ENCODE measurements around the gene P4HA2.

Gene P4HA2

GRCh38 chr5:132265336-132266030 lies 37.8 kb upstream of the P4HA2 start:
- in situ Hi-C loops (cut with MboI; ENCODE audit: low sequenced_read_pairs) = no loop called here

DNA sequence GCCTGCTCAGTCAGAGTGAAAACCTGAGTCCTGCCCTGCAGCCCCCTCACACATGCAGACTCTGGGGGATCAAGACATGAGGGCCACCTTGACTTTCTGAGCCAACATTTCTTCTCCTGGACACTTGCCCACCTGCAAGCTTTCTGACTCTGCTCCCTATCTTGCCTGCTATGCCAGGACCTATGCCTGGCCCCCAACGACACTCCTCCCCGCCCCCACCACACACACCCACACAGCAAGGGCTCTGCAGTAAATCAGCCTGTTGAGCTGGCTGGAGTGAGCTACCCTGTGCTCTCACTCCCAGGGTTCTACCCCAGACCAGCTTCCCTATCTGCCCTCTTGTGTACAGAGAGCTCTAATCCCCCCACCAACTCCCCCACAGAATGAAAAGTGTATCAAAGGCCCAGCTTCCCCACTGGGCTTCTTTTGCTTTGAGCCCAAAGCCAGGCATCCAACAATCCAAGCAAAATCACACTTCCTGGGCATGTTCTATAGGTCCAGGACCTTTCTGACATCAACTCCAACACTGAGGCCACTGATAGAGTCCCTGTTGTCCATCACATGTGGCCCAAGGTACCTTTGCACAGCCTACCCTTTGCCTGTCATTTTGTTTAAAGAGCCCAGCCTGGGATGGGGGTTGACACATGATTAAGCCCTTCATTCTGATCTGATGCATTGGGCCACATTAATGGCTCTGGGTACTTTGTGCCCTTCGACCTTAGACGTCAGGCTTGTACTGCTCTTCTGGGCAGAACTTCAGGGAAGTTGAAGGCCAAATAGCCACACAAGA lies 37.1 kb upstream of the P4HA2 start:
- in situ Hi-C loops (cut with MboI; ENCODE audit: low sequenced_read_pairs) = no loop called here

DNA sequence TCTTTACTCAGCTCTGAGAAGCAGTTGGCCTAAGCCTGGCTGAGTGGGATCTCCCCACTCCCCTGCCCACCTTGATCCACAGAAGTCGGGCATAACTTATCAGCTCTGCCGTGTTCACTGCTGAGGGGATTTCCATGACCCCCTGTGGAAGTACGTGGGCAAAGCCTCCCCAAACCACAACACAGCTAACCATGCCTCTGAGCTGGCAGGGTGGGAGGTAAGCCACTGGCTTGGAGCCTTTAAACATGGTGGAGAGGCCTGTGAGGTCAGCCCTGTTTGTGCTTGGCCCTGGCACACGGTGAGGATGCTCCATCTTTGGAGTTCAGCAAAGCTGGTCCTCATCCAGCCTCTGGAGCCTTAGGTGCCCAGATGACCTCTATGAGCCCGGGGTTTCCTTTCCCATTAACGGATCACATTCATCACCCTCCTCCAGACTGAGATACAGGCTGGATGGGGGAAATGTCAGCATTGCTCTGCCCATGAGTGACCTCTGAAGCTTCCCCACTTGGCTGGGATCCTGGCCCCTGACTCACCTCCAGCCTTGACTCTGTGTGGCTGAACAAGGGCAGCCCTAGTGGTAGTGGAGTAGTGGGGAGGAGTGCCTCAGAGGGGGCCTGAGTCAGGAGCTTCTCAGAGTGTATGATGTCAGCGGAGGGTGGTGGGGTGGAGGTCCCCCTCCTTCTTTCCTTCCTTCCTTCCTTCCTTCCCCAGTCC lies 36.1 kb upstream of the P4HA2 start:
- in situ Hi-C loops (cut with MboI; ENCODE audit: low sequenced_read_pairs) = no loop called here

DNA sequence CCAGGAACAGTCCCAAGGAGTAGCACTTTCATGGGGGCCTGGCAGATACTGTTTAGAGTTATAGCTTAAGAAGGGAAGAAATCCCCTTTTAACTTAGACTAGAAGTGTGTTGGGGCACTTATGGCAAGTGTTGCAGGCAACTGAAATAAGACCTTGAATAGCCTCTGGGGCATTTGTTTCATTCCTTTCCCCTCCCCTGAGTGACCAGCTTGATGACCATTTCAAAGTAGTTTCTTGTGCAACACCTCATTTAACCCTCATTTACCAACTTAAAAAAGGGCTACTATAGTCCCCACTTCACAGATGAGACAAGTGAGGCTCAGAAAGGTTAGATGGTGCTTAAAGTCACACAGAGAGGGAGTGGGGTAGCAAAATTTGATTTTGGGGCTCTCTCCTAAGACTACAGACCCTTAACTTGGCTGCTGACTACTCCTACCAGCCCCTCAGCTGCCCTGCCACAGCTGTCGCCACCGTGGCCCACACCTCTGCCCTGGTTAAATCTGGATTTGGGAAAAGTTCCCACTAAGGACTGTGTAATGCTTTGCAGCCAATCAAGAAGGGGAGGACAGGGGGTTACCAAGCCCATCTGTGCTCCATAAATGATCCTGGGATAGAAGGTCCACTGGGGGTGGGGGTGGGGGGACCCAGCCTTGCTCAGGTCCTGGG lies 35.4 kb upstream of the P4HA2 start:
- in situ Hi-C loops (cut with MboI; ENCODE audit: low sequenced_read_pairs) = no loop called here

DNA sequence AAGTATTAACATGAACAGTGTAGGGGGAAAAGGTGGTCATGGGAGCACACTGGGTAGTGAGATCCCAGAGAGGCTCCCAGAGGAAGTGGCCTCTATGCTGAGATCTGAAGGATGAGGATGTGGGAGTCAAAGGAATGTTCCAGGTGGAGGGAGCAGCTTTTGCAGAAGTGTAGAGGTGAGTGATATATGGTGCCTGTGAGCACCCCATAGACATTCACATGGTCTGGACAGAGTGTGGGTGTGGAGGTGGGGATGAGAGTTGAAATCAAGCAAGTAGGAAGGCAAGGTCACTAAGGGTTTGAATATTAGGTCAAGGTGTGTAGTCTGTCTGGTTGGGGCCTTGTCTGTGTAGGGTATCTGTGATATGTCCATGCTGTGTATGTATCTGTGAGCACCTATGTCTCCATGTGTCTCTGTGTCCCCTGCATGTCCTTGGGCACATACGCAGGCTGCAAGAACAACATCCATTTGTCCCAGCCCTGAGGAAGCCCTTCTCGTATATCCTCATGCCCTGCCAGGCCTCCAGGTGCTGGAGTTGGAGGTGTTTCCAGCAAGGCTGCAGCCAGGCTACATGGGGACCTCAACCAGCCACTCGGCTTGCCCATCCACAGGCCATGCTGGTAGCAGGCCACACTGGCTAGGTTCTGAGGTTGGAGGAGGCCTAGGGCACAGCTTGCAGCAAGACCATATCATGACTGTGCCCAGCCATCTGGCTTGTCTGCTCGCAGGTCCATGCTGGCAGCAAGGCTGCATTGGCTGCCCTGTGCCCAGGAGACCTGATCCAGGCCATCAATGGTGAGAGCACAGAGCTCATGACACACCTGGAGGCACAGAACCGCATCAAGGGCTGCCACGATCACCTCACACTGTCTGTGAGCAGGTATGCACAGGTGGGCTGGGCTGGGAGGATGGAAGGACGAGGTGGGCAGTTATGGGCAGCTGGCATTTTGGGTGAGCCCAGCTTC lies 34.5 kb upstream of the P4HA2 start:
- in situ Hi-C loops (cut with MboI; ENCODE audit: low sequenced_read_pairs) = no loop called here

DNA sequence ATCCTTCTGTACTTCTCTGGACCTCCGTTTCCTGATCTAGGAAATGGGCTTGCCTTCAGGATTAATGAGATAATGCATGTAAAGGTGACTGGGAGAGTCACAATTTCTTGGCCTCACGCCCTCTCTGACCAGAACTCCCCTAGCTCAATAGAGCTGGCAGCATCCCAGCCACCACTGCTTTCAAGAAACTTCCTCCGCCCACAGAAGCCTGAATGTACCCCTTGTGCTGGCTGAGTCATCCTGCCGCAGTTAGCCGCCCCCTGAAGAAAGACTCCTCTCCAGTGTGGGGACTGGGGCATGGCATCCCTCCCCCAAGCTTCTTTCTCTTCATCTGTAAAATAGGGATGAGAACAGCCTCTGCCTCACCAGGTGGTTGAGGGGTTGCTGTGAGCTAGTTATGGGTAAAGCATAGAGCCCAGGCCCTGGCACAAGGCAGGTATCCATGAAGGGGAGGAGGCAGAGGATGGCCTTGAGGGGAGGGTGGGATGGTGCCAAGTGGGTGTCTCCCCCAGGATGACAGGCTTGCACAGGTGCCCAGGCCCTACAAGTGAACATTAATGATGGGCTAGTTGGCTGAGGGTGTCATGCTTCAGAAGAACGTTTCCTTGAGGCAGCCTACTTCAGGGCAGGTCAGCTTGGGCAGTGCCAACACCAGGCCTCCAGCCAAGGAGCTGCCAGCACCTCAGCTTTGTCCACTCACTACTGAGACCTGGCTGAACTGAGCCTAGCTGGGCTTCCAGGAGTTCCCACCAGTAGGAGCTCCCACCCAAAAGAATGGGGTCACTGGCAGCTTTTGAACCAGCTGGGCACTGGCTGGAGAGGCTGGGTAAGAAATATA lies 33.3 kb upstream of the P4HA2 start:
- in situ Hi-C loops (cut with MboI; ENCODE audit: low sequenced_read_pairs) = no loop called here

DNA sequence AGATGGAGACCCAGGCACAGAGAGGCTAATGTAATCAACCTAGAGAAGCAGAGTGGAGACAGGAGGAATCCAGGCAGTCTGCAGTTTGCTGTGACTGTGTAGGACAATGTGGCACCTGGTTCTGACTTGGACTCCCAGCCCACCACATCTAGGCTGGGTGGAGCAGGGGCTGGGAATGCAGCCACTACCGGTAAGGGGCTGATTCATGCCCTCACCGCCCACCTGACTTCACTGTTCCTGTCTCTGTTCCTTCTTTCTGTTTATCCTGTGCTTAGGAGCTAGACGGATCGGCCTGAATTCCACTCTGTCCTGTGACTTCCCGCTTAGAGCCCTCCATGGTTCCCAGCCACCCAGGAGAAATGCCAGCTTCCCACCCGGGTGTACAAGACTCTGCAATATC lies 32.4 kb upstream of the P4HA2 start:
- in situ Hi-C loops (cut with MboI; ENCODE audit: low sequenced_read_pairs) = no loop called here

- in situ Hi-C loops (cut with MboI; ENCODE audit: low sequenced_read_pairs) = no loop called here
Observed at GRCh38 chr5:132259069-132259851, 31.6 kb upstream of the P4HA2 start.

DNA sequence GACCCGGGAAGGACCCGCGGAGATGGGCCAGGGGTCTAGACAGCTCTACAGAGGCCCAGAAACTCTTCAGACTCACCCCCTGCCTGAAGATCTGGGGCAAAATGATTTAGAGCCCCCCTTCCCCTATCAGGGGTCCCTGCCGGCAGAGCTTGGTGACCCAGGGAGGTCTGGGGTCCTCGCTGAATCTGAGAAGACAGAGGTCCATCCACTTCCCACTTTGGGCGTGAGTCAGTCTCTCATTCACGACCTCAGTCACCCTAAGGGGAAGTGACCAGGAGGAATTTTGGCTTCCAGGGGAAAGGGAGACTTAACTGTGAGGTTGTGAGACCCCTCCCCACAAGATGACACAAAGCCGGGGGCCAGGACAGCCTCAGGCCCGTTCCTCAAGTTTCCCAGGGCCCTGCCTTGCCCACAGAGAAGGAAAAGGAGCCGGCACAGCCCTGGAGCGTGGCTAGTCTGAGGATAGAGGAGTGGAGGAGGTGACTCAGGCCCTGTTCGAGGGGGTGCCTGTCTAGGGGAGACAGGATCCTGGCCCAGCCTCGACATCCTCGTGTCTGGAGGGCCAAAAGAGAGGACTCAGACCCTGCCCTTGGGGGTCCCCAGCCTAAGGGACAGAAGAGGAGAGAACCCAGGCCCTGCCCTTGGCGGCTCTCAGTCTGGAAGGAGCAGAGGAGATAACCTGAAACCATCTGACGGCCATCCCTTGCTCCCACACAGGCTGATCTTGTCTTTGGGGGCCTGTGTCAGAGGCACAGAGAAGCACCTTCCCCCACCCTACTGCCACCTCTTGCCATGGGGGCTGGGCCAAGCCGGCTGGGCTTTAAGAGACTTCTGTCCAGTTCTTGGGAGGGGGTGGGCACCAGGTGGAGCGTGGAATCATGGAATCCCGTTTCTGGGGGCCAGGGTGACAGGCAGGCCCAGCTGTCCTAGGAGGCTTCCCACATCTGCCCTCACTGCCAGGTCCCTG lies 30.7 kb upstream of the P4HA2 start:
- in situ Hi-C loops (cut with MboI; ENCODE audit: low sequenced_read_pairs) = no loop called here

- in situ Hi-C loops (cut with MboI; ENCODE audit: low sequenced_read_pairs) = no loop called here
Observed at GRCh38 chr5:132257131-132258101, 29.8 kb upstream of the P4HA2 start, which contains the start of gene PDLIM4. Gene PDLIM4 (plus strand): TSS chr5:132257696. CDS start chr5:132257735, 39 bp downstream.

GRCh38 chr5:132256783-132257130 lies 29.1 kb upstream of the P4HA2 start:
- in situ Hi-C loops (cut with MboI; ENCODE audit: low sequenced_read_pairs) = no loop called here

GRCh38 chr5:132256086-132256782 lies 28.6 kb upstream of the P4HA2 start:
- in situ Hi-C loops (cut with MboI; ENCODE audit: low sequenced_read_pairs) = no loop called here

- in situ Hi-C loops (cut with MboI; ENCODE audit: low sequenced_read_pairs) = no loop called here
Observed at GRCh38 chr5:132254321-132254977, 26.8 kb upstream of the P4HA2 start.

- in situ Hi-C loops (cut with MboI; ENCODE audit: low sequenced_read_pairs) = no loop called here
Observed at GRCh38 chr5:132253452-132254320, 26.0 kb upstream of the P4HA2 start.
